ENCODE data around the gene MTX1. TPM values are rescaled to one million over a fixed set of nuclear protein-coding genes. Genes with fewer than 3 reads are reported as not detected.

Gene MTX1
- total and polyA plus RNA-seq, 9 of the 15 experiments (the other 6 are each of a cell fraction or from before 2014, with no cell fraction given): 29.1 to 98.4 (median 66.9) TPM

DNA sequence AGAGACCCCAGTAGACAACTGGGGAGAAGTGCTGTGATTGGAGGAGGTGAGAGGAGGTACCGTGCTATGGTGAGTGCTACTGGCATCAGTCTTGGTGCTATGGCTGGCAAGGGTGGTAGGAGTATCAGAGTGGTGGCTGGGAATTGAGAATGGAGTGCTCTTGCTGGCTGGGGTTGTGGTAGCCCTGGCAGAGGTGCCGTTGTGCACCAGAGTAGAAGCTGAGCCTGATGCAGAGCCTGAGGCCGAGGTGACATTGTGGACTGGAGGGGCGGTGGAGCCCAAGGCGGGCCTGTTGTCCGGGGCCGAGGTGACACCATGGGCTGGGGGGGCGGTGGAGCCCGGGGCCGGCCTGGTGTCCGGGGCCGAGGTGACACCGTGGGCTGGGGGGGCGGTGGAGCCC lies 20.2 kb upstream of the MTX1 start:
- Histone ChIP-seq H2AFZ (ENCODE audit: low read depth, low read length) (no peak overlapping the region), H3K9me3 (replicated peaks; ENCODE audit: control insufficient read depth, insufficient read depth, low read depth, low read length) (no peaks in the 10 kb centered on the region), H3K4me2 (ENCODE audit: insufficient read depth, low read length) (no peak overlapping the region), H3K4me1 (replicated peaks in 1 of 2; ENCODE audit: control insufficient read depth in 2 of 2, insufficient read depth in 2 of 2, low read length in 2 of 2) (peaks cover 6 to 41% of the 10 kb centered on the region in 2 experiments), H3K9me1 (ENCODE audit: control insufficient read depth, insufficient read depth, low read length) (no peaks in the 10 kb centered on the region), H3K79me2 (ENCODE audit: control insufficient read depth, insufficient read depth, low read length) (peaks cover 10% of the 10 kb centered on the region), H3K9ac (ENCODE audit: insufficient read depth in 1 of 2, low read depth in 2 of 2, low read length in 2 of 2) (no peak overlapping the region), H3K4me3 (no peak overlapping the region), H3K27me3 (ENCODE audit: control insufficient read depth in 2 of 2, insufficient read depth in 2 of 2, low read length in 2 of 2) (no peaks in the 10 kb centered on the region), H4K20me1 (replicated peaks; ENCODE audit: control insufficient read depth, insufficient read depth, low read length) (no peaks in the 10 kb centered on the region), H3K27ac (ENCODE audit: extremely low read depth, low read depth, low read length) (no peak overlapping the region), H3K36me3 (ENCODE audit: control insufficient read depth, insufficient read depth, low read length) (no peaks in the 10 kb centered on the region)
- POLR2A ChIA-PET: no interaction called here
- FAIRE-seq: no peak
- no peak for ATAC-seq
- no TSS peak for BruUV-seq (replicated peaks)
- WGBS (ENCODE audit: insufficient coverage, low coverage, missing lambda C conversion rate): 88% methylated on average over 6 of the region's 14 CpGs
- intact Hi-C loops (cut with micrococcal nuclease): no loop called here
- in situ Hi-C loops (cut with MboI): no loop called here
- no peak for DNase-seq (ENCODE audit: extremely low read depth in 1 of 4, low spot score in 3 of 4)
- CTCF ChIA-PET (ENCODE audit: low intra/inter-chr PET ratio): interaction anchor here (0.6 kb wide), 1 partner anchor 862 kb away, joined by 3 read pairs; no protein-coding TSS in a partner anchor
- TF ChIP-seq RBM14 (IDR thresholded peaks at IDR 0.05; ENCODE audit: borderline replicate concordance, insufficient read depth, low read depth, low read length) (no peak), POLR3A (IDR thresholded peaks at IDR 0.05; ENCODE audit: borderline replicate concordance, extremely low read depth, insufficient read depth, insufficient read length) (no peak), XRCC3 (IDR thresholded peaks at IDR 0.05) (no peak), SMAD3 (CRISPR knock-in tag; conservative IDR thresholded peaks at IDR 0.05) (no peak), SMARCA4 (IDR thresholded peaks at IDR 0.05) (no peak), PTTG1 (tag; IDR thresholded peaks at IDR 0.05; ENCODE audit: low read depth) (no peak), DMBX1 (CRISPR knock-in tag; IDR thresholded peaks at IDR 0.05; ENCODE audit: borderline replicate concordance) (no peak)
- TF ChIP-seq, protein P1, sequence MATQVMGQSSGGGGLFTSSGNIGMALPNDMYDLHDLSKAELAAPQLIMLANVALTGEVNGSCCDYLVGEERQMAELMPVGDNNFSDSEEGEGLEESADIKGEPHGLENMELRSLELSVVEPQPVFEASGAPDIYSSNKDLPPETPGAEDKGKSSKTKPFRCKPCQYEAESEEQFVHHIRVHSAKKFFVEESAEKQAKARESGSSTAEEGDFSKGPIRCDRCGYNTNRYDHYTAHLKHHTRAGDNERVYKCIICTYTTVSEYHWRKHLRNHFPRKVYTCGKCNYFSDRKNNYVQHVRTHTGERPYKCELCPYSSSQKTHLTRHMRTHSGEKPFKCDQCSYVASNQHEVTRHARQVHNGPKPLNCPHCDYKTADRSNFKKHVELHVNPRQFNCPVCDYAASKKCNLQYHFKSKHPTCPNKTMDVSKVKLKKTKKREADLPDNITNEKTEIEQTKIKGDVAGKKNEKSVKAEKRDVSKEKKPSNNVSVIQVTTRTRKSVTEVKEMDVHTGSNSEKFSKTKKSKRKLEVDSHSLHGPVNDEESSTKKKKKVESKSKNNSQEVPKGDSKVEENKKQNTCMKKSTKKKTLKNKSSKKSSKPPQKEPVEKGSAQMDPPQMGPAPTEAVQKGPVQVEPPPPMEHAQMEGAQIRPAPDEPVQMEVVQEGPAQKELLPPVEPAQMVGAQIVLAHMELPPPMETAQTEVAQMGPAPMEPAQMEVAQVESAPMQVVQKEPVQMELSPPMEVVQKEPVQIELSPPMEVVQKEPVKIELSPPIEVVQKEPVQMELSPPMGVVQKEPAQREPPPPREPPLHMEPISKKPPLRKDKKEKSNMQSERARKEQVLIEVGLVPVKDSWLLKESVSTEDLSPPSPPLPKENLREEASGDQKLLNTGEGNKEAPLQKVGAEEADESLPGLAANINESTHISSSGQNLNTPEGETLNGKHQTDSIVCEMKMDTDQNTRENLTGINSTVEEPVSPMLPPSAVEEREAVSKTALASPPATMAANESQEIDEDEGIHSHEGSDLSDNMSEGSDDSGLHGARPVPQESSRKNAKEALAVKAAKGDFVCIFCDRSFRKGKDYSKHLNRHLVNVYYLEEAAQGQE (IDR thresholded peaks at IDR 0.05; ENCODE audit: borderline replicate concordance): no peak
- TF ChIP-seq, protein P1 (CRISPR knock-in tag; IDR thresholded peaks at IDR 0.05; ENCODE audit: low read depth): no peak
- TF ChIP-seq, protein P2, sequence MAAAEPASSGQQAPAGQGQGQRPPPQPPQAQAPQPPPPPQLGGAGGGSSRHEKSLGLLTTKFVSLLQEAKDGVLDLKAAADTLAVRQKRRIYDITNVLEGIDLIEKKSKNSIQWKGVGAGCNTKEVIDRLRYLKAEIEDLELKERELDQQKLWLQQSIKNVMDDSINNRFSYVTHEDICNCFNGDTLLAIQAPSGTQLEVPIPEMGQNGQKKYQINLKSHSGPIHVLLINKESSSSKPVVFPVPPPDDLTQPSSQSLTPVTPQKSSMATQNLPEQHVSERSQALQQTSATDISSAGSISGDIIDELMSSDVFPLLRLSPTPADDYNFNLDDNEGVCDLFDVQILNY (CRISPR knock-in tag; IDR thresholded peaks at IDR 0.05): no peak
- TF ChIP-seq, protein P3, sequence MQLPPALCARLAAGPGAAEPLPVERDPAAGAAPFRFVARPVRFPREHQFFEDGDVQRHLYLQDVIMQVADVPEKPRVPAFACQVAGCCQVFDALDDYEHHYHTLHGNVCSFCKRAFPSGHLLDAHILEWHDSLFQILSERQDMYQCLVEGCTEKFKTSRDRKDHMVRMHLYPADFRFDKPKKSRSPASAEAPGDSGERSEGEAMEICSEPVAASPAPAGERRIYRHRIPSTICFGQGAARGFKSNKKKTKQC (CRISPR knock-in tag; IDR thresholded peaks at IDR 0.05): no peak
- TF ChIP-seq, protein P4, sequence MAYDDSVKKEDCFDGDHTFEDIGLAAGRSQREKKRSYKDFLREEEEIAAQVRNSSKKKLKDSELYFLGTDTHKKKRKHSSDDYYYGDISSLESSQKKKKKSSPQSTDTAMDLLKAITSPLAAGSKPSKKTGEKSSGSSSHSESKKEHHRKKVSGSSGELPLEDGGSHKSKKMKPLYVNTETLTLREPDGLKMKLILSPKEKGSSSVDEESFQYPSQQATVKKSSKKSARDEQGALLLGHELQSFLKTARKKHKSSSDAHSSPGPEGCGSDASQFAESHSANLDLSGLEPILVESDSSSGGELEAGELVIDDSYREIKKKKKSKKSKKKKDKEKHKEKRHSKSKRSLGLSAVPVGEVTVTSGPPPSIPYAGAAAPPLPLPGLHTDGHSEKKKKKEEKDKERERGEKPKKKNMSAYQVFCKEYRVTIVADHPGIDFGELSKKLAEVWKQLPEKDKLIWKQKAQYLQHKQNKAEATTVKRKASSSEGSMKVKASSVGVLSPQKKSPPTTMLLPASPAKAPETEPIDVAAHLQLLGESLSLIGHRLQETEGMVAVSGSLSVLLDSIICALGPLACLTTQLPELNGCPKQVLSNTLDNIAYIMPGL (CRISPR knock-in tag; IDR thresholded peaks at IDR 0.05): no peak

All from K562 (cell line).